ENCODE results near the gene LMO7. TPM values are rescaled to one million over a fixed set of nuclear protein-coding genes. Genes with fewer than 3 reads are reported as not detected.

LMO7 gene
- total and polyA plus RNA-seq, 2 of the 8 experiments (the other 6 are each of a cell fraction or from before 2014, with no cell fraction given) = 8.1 to 28.3 TPM

GRCh38 chr13:75907044-75907443 is 270.9 kb downstream of the LMO7 start (continued):
- no peak for TF ChIP-seq CHD7 (IDR thresholded peaks at IDR 0.05; ENCODE audit: insufficient replicate concordance, low read length)
- no peak for TF ChIP-seq SAP30 (IDR thresholded peaks at IDR 0.05; ENCODE audit: insufficient read depth, insufficient replicate concordance, low read length)
- no peak for TF ChIP-seq E2F6 (IDR thresholded peaks at IDR 0.05)
- TF ChIP-seq EGR1 (IDR thresholded peaks at IDR 0.05; ENCODE audit: borderline replicate concordance, low read depth, low read length) = no peak
- no peak for TF ChIP-seq TBP (IDR thresholded peaks at IDR 0.05; ENCODE audit: low read depth, low read length)
- TF ChIP-seq CBX5 (IDR thresholded peaks at IDR 0.05; ENCODE audit: low read depth, low read length) = no peak
- no peak for TF ChIP-seq SP1 (IDR thresholded peaks at IDR 0.05; ENCODE audit: low read depth, low read length)
- no peak for TF ChIP-seq ASH2L (IDR thresholded peaks at IDR 0.05; ENCODE audit: low read length)
